Prostate gland (tissue), 2 donors: ENCODE data around the gene FLNC.

Experiments
- POLR2A ChIP-seq: fragments of 450-650 bp; IDR thresholded peaks from one replicate; pipeline ENCODE4 v1.6.1; 2016; ENCODE audit warnings: antibody characterized with exemption, mild to moderate bottlenecking
- TF ChIP-seq, protein P1 (sequence below), 4 experiments: fragments of 200-600 bp in 2 of 4; fragments of 450-650 bp in 2 of 4; sonication (generic) in 2 of 4; IDR thresholded peaks; 1 replicate in 3 of 4; 2 replicates in 1 of 4; pipeline ENCODE4 v1.5.1; 2016 to 2019; ENCODE audit warnings: antibody characterized with exemption in 4 of 4, mild to moderate bottlenecking in 2 of 4, moderate library complexity in 2 of 4

DNA sequence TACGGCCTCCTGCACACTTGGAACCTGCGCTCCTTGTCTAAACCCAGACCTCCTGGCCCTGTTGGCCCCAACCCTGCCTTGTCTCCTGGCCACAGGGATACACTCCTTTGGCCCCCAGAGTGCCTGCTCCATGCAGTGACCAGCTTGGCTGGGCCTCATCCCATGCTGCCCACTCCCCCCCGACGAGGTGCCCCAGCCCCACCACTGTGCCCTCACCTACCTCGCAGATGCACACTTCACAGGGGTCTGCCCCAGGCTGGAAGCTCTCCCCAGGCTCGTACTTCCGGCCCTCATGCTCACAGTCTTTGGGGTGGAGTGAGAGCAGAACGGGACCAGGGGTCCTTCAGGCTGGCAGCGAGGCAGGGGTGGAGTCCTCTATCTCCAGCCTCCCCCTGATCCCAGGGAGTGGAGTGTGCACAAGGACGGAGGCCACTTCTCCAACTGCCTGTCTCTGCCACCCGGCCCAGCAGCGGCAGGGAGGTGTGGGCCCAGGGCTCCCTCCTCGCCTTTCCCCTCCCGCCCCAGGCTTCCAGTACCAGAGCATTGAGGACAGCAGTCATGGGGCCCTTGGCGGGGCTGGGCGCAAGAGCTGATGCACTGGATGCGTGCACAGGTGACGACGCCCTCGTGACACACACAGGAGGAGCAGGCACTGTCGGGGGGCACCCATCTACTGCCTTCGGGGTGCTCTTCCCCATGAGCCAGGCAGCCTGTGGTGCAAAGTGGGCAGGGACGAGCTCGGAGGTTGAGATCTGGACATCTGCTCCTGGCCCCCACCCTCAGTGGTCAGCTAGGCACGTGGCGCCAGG, 54.6 kb downstream of the FLNC start:
- TF ChIP-seq, protein P1, sequence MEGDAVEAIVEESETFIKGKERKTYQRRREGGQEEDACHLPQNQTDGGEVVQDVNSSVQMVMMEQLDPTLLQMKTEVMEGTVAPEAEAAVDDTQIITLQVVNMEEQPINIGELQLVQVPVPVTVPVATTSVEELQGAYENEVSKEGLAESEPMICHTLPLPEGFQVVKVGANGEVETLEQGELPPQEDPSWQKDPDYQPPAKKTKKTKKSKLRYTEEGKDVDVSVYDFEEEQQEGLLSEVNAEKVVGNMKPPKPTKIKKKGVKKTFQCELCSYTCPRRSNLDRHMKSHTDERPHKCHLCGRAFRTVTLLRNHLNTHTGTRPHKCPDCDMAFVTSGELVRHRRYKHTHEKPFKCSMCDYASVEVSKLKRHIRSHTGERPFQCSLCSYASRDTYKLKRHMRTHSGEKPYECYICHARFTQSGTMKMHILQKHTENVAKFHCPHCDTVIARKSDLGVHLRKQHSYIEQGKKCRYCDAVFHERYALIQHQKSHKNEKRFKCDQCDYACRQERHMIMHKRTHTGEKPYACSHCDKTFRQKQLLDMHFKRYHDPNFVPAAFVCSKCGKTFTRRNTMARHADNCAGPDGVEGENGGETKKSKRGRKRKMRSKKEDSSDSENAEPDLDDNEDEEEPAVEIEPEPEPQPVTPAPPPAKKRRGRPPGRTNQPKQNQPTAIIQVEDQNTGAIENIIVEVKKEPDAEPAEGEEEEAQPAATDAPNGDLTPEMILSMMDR (IDR thresholded peaks at IDR 0.05): no peak
- TF ChIP-seq POLR2A: no peak
